Activated naive CD4-positive, alpha-beta T cell treated with anti-CD3 and anti-CD28 coated beads for 36 hours (primary cell): ENCODE results near the gene ADAM11. TPM values are rescaled to one million over a fixed set of nuclear protein-coding genes. Genes with fewer than 3 reads are reported as not detected.
"Not testable (repeated sequence)": the region's sequence is repeated elsewhere in the genome, so short reads cannot be mapped to it uniquely, and the experiment has no call there.

ENCODE experiments used
- CTCF ChIA-PET: fragments of 350-600 bp; sonication (Branson Sonifier 250); formaldehyde crosslinking; loops from one replicate; lab custom pipeline; 2021; ENCODE audit warnings: antibody characterized with exemption; lab: Charles Lee
- DNase-seq: peaks from one replicate; pipeline ENCODE4 v3.0.0-alpha.2; 2020
- H3K27ac Mint-ChIP-seq: one replicate; pipeline ENCODE4 v1.8.0; 2021; ENCODE audit warnings: mild to moderate bottlenecking, mixed read lengths
- H3K27me3 Mint-ChIP-seq: one replicate; pipeline ENCODE4 v1.8.0; 2021; ENCODE audit warnings: low read depth, mixed read lengths
- H3K36me3 Mint-ChIP-seq: one replicate; pipeline ENCODE4 v1.8.0; 2021; ENCODE audit warnings: low read depth, mixed read lengths
- H3K4me1 Mint-ChIP-seq: one replicate; pipeline ENCODE4 v1.8.0; 2021; ENCODE audit warnings: low read depth, mixed read lengths
- H3K4me3 Mint-ChIP-seq: one replicate; pipeline ENCODE4 v1.8.0; 2021; ENCODE audit warnings: mild to moderate bottlenecking, moderate library complexity, mixed read lengths
- H3K9me3 Mint-ChIP-seq: one replicate; pipeline ENCODE4 v1.8.0; 2021; ENCODE audit warnings: mixed read lengths
- intact Hi-C: fragments of 100-400 bp; cut with micrococcal nuclease; formaldehyde crosslinking; loops from one replicate; pipeline ENCODE4 v1.15.1; 2023
- total RNA-seq, 2 experiments: library from RNA; stranded (reverse); gene quantifications; one replicate each; pipeline ENCODE4 v1.2.3, GENCODE V29; 2021

ADAM11 gene
- total RNA-seq, 2 experiments from 2014 or later = 0.17 to 0.57 TPM

DNA sequence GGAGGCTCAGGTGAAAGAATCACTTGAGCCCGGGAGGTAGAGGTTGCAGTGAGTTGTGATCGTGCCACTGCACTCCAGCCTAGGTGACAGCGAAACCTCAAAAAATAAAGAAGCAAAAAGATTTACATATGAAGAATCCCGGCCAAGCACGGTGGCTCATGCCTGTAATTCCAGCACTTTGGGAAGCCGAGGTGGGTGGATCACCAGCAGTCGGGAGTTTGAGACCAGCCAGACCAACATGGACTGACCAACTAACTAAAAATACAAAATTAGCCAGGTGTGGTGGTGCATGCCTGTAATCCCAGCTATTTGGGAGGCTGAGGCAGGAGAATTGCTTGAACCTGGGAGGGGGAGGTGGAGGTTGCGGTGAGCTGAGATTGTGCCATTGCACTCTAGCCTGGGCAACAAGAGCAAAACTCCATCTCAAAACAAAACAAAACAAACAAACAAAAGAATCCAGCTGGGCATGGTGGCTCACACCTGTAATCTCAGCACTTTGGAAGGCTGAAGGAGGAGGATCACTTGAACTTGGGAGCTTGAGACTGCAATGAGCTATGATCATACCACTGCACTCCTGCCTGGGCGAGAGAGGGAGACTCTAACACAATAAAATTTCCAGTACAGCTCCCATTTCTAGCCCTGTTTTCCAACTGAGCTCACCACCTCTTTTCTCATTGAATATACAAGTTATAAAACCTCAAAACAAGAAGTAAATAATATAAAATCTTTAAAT is 50.0 kb downstream of the ADAM11 start:
- H3K4me3 Mint-ChIP-seq, H3K27ac Mint-ChIP-seq, H3K27me3 Mint-ChIP-seq, DNase-seq, H3K9me3 Mint-ChIP-seq, H3K4me1 Mint-ChIP-seq, H3K36me3 Mint-ChIP-seq, intact Hi-C loops: not testable (repeated sequence)
- CTCF ChIA-PET = interaction anchor here (0.8 kb wide), 1 partner anchor 28 kb away, joined by 3 read pairs; no protein-coding TSS in a partner anchor

DNA sequence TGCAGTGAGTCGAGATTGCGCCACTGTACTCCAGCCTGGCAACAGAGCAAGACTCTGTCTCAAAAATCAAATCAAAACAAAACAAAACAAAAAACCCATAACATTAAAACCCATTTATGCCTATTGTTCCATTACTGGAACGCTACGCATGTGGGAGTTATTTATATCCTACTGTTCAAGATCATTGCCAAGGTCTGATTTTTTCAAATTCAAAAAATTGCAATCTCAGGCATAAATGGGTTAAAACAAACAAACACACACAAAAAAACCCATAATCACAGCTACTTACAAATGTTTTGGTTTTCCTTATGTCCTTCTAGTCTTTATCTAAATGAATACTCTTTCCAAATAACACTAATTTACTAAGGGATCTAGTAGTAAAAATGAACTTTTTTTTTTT is 53.5 kb downstream of the ADAM11 start:
- intact Hi-C loops = no loop called here
- Mint-ChIP-seq H3K27me3 (no peaks in the 10 kb centered on the region), H3K4me1 (no peaks in the 10 kb centered on the region), H3K4me3 (no peak overlapping the region), H3K36me3 (no peaks in the 10 kb centered on the region), H3K9me3 (no peaks in the 10 kb centered on the region), H3K27ac (no peak overlapping the region)
- CTCF ChIA-PET = interaction anchor here (0.6 to 0.7 kb wide), 2 partner anchors 9 to 105 kb away, joined by 3 read pairs; no protein-coding TSS in a partner anchor
- DNase-seq = no peak

DNA sequence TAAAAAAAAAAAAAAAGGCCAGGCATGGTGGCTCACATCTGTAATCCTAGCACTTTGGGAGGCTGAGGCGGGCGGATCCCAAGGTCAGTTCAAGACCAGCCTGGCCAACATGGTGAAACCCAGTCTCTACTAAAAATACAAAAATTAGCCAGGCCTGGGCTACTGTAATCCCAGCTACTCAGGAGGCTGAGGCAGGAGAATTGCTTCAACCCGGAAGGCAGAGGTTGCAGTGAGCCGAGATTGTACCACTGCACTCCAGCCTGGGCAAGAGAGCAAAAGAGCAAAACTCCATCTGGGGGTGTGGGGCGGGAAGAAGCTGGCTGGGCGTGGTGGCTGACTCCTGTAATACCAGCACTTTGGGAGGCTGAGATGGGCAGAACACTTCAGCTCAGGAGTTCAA is 59.7 kb downstream of the ADAM11 start:
- H3K27me3 Mint-ChIP-seq, H3K9me3 Mint-ChIP-seq, DNase-seq, H3K4me3 Mint-ChIP-seq, H3K4me1 Mint-ChIP-seq, intact Hi-C loops, H3K27ac Mint-ChIP-seq, CTCF ChIA-PET, H3K36me3 Mint-ChIP-seq: not testable (repeated sequence)

DNA sequence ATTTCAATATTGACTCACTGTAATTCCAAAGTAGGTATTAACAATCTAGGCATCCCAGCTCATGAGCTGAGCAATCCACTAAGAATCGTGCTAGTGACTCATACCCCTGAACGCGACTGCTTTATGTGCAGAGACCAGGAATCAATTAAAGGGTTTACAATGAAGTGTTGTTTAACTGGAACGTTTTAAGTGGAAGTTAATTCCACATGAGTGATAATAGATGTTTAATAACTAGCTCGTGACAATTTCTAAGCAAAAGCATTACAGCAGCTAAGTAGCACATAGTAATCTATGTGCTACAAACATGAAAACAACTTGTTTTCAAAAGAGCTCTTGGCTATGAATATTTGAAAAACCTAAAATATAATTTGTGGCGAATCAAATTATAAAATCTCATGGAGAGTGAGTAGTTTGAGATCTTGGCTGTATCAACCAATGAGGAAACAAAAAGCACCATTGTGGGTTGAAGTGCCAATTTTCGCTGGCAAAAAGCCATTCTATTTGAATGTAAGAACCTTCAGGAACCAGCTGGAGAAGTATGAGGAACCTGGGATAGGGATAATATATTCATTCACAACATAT is 61.9 kb downstream of the ADAM11 start:
- no peaks in the 10 kb centered on the region for H3K36me3 Mint-ChIP-seq
- CTCF ChIA-PET = interaction anchor here (0.5 to 0.6 kb wide), 2 partner anchors 9 to 139 kb away, joined by 3 read pairs; no protein-coding TSS in a partner anchor
- intact Hi-C loops = no loop called here
- H3K27ac Mint-ChIP-seq = no peak overlapping the region
- H3K4me3 Mint-ChIP-seq = no peak overlapping the region
- peaks cover 10% of the 10 kb centered on the region for H3K27me3 Mint-ChIP-seq
- H3K9me3 Mint-ChIP-seq = no peaks in the 10 kb centered on the region
- DNase-seq = no peak
- no peaks in the 10 kb centered on the region for H3K4me1 Mint-ChIP-seq

DNA sequence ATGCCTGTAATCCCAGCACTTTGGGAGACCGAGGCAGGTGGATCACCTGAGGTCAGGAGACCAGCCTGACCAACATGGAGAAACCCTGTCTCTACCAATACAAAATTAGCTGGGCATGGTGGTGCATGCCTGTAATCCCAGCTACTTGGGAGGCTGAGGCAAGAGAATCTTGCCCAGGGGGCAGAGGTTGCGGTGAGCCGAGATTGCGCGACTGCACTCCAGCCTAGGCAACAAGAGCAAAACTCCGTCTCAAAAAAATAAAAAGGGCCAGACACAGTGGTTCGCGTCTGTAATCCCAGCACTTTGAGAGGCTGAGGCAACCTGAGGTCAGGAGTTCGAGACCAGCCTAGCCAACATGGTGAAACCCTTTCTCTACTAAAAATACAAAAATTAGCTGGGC is 66.4 kb downstream of the ADAM11 start:
- H3K4me3 Mint-ChIP-seq, H3K9me3 Mint-ChIP-seq, DNase-seq, intact Hi-C loops, H3K36me3 Mint-ChIP-seq, H3K27ac Mint-ChIP-seq: not testable (repeated sequence)
- Mint-ChIP-seq H3K27me3 (peaks cover 30% of the 10 kb centered on the region), H3K4me1 (peaks cover 10% of the 10 kb centered on the region)
- CTCF ChIA-PET = interaction anchor here (0.6 to 1.0 kb wide), 2 partner anchors 9 to 54 kb away, joined by 3 to 4 read pairs; no protein-coding TSS in a partner anchor

GRCh38 chr17:44826123-44826790 is 67.5 kb downstream of the ADAM11 start:
- no peaks in the 10 kb centered on the region for H3K9me3 Mint-ChIP-seq
- DNase-seq = no peak
- peaks cover 32% of the 10 kb centered on the region for H3K27me3 Mint-ChIP-seq
- H3K27ac Mint-ChIP-seq = no peak overlapping the region
- intact Hi-C loops = no loop called here
- H3K4me3 Mint-ChIP-seq = no peak overlapping the region
- CTCF ChIA-PET = interaction anchor here (0.7 to 1.1 kb wide), 4 partner anchors 51 to 488 kb away, joined by 3 to 5 read pairs (median 4); no protein-coding TSS in a partner anchor
- no peaks in the 10 kb centered on the region for H3K36me3 Mint-ChIP-seq
- peaks cover 10% of the 10 kb centered on the region for H3K4me1 Mint-ChIP-seq

GRCh38 chr17:44827863-44828262 is 69.1 kb downstream of the ADAM11 start:
- Mint-ChIP-seq H3K27ac (no peak overlapping the region), H3K4me3 (no peak overlapping the region), H3K27me3 (peaks cover 39% of the 10 kb centered on the region), H3K4me1 (peaks cover 10% of the 10 kb centered on the region), H3K36me3 (no peaks in the 10 kb centered on the region), H3K9me3 (no peaks in the 10 kb centered on the region)
- intact Hi-C loops = loop anchor here (2.0 kb wide), 1 partner anchor 53 kb away; no protein-coding TSS in a partner anchor
- CTCF ChIA-PET = interaction anchor here (0.5 to 1.1 kb wide), 3 partner anchors 49 to 493 kb away, joined by 3 to 4 read pairs (median 4); no protein-coding TSS in a partner anchor
- DNase-seq = no peak

DNA sequence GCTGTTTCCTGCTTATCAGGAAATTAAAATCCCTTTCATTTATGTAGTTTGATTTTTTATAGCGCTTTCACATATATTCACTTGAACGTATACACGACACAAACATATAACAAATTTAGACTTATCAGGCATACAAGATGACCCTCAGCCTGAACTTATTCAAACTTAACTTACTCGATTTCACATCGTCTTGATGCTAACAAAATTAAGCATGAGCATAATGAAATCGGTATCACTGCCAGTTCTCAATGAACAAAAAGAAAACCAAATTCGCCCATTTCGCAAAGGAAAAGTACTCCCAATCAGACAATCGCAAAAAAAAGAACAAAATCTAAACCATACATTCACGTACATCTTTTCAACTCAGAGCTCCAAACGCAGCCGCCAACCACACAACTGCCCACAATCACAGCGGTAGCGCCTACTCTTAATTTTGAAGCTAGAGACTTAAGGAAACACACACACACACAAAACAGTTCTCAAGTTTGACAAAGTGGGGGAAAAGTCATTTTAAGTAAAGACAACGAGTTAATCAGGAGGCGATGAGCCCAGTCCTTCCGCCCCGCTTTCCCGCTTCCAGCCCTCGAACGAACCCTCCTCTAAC is 70.2 kb downstream of the ADAM11 start:
- DNase-seq = peak; percentile 43
- Mint-ChIP-seq H3K4me1 (peaks cover 10% of the 10 kb centered on the region), H3K36me3 (no peaks in the 10 kb centered on the region), H3K9me3 (no peaks in the 10 kb centered on the region), H3K27me3 (peaks cover 40% of the 10 kb centered on the region), H3K4me3 (peak overlapping the region; percentile 77), H3K27ac (no peak overlapping the region)
- intact Hi-C loops = loop anchor here (2.0 kb wide), 1 partner anchor 54 kb away; no protein-coding TSS in a partner anchor
- CTCF ChIA-PET = interaction anchor here (1.1 kb wide), 1 partner anchor 50 kb away, joined by 4 read pairs; no protein-coding TSS in a partner anchor

- H3K27me3 Mint-ChIP-seq = peaks cover 40% of the 10 kb centered on the region
- H3K4me1 Mint-ChIP-seq = peaks cover 10% of the 10 kb centered on the region
- intact Hi-C loops = loop anchor here (2.0 kb wide), 1 partner anchor 55 kb away; no protein-coding TSS in a partner anchor
- CTCF ChIA-PET = interaction anchor here (0.9 kb wide), 1 partner anchor 19 kb away, joined by 3 read pairs; no protein-coding TSS in a partner anchor
- DNase-seq = peak; percentile 25
- no peak within 1 kb of the TSS for H3K27ac Mint-ChIP-seq
- H3K4me3 Mint-ChIP-seq = peak within 1 kb of the TSS; percentile 77
- no peaks in the 10 kb centered on the region for H3K36me3 Mint-ChIP-seq
- no peaks in the 10 kb centered on the region for H3K9me3 Mint-ChIP-seq
These were observed 71.0 kb downstream of the ADAM11 start, which contains the start of gene GJC1 for GRCh38 chr17:44829523-44830358. Gene GJC1 (minus strand): TSS chr17:44830287. CDS start chr17:44805817, 24,470 bp downstream.

DNA sequence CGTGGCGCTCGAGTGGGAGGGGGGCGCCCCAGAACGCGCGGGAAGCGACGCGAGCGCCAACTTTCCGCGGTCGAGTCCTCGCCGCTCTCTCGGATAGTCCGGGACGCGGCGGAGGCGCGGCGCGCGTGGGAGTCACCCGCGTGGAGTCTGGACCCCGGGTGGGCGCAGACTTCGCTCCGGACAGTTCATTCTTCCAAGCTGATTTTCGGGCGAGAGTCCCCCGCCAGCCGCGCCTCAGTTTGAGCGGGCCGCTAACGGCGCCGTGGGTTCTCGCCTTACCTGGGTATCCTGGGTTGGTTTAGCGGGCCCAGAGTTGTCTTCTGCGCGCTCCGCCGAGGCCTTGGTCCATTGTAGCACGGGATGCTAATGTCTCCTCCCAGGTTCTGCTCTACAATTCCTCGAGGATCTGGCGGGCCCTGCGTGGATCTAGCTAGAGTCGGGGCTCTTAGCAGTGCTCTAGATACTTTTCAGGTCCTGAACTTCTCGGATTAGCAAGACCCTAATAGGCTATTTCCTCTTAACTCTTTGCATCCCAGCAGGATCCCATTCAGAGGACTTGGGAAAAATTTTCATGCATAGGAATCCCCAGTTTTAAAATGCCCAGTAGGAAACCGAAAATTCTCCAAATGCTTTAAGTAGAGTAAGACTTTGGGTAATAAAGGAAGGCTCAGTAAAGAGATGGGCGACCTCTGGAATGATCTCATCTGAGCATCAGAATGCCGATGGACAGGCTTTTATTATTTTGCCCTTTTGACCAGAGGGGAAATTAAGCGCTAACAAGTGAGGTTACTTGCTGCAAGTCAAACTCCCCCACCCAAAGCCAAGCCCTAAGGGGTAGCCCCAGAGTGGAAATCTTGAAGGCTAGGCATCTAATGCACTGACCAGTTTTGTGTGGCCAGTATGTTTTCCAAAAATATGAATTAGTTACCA is 71.8 kb downstream of the ADAM11 start:
- CTCF ChIA-PET = interaction anchor here (0.9 to 1.4 kb wide), 2 partner anchors 18 to 51 kb away, joined by 3 read pairs; no protein-coding TSS in a partner anchor
- H3K4me3 Mint-ChIP-seq = peak overlapping the region; percentile 68

More for the DNA sequence above, 71.8 kb downstream of the ADAM11 start:
- Mint-ChIP-seq H3K27me3 (peaks cover 38% of the 10 kb centered on the region), H3K4me1 (peaks cover 10% of the 10 kb centered on the region), H3K36me3 (no peaks in the 10 kb centered on the region), H3K27ac (no peak overlapping the region), H3K9me3 (no peaks in the 10 kb centered on the region)
- DNase-seq = peak; percentile 10
- intact Hi-C loops = loop anchor here (1.0 kb wide), 1 partner anchor 51 kb away; no protein-coding TSS in a partner anchor
